HuH-7.5 (cell line): ENCODE results near the gene COL20A1.

Experiments
- DNase-seq: peaks from one replicate; pipeline ENCODE4 v3.0.0; 2011; ENCODE audit warnings: low spot score

COL20A1 gene

GRCh38 chr20:63362436-63363009 is 69.5 kb downstream of the COL20A1 start:
- no peak for DNase-seq

GRCh38 chr20:63363013-63363957 is 70.3 kb downstream of the COL20A1 start:
- DNase-seq = no peak

GRCh38 chr20:63363981-63364561 is 71.1 kb downstream of the COL20A1 start:
- DNase-seq = no peak

- no peak for DNase-seq
Observed at GRCh38 chr20:63364801-63365585, 72.0 kb downstream of the COL20A1 start.

GRCh38 chr20:63365601-63366389 is 72.8 kb downstream of the COL20A1 start:
- no peak for DNase-seq

- DNase-seq = no peak
Observed at GRCh38 chr20:63366390-63367365, 73.7 kb downstream of the COL20A1 start.

GRCh38 chr20:63367446-63368055 is 74.6 kb downstream of the COL20A1 start:
- no peak for DNase-seq

- DNase-seq = no peak
Observed at GRCh38 chr20:63368151-63368550, 75.2 kb downstream of the COL20A1 start.

- DNase-seq = no peak
Observed at GRCh38 chr20:63369024-63369530, 76.1 kb downstream of the COL20A1 start.

GRCh38 chr20:63369724-63370617 is 77.0 kb downstream of the COL20A1 start:
- DNase-seq = no peak

GRCh38 chr20:63370618-63371187 is 77.7 kb downstream of the COL20A1 start:
- DNase-seq = no peak

- no peak for DNase-seq
Observed at GRCh38 chr20:63371291-63371865, 78.4 kb downstream of the COL20A1 start.

GRCh38 chr20:63372971-63373885 is 80.2 kb downstream of the COL20A1 start:
- no peak for DNase-seq

- DNase-seq = no peak
Observed at GRCh38 chr20:63373996-63374395, 81.0 kb downstream of the COL20A1 start.

- DNase-seq = no peak
Observed at GRCh38 chr20:63374504-63374903, 81.5 kb downstream of the COL20A1 start.

- DNase-seq = no peak
Observed at GRCh38 chr20:63375438-63375837, 82.5 kb downstream of the COL20A1 start.
